Erythroblast (primary cell): ENCODE measurements around the gene GPAT3.

ENCODE experiments used
- GATA1 ChIP-seq: IDR thresholded peaks from 2 replicates; pipeline ENCODE4 v1.6.1; 2011; ENCODE audit warnings: low read depth, mild to moderate bottlenecking, control low read depth, low read length, moderate library complexity
- POLR2A ChIP-seq: IDR thresholded peaks from 2 replicates; pipeline ENCODE4 v1.6.1; 2011; ENCODE audit warnings: mild to moderate bottlenecking, low read length

- TF ChIP-seq POLR2A, result no peak
- no peak for TF ChIP-seq GATA1
Measured at GRCh38 chr4:83605744-83606172, 69.8 kb downstream of the GPAT3 start.
